RWPE1 (cell line): ENCODE data around the gene ZBTB38.

Experiments used
- CTCF ChIA-PET: fragments of 350-600 bp; sonication (Branson Sonifier 250); formaldehyde crosslinking; extraction: SDS; loops from one replicate; lab custom pipeline; 2021; lab: Yijun Ruan, JAX
- POLR2A ChIA-PET: fragments of 400-600 bp; formaldehyde crosslinking; extraction: SDS; loops from one replicate; lab custom pipeline; 2020; ENCODE audit warnings: antibody characterized with exemption; ENCODE audit not compliant: low non-redundant PET; lab: Yijun Ruan, JAX
- DNase-seq: peaks from one replicate; pipeline ENCODE4 v3.0.0; 2012; ENCODE audit warnings: low spot score
- H3K27ac ChIP-seq: fragments of 450-650 bp; 2 replicates; pipeline ENCODE4 v1.5.1; 2017
- CTCF ChIP-seq: fragments of 450-650 bp; conservative IDR thresholded peaks from 2 replicates; pipeline ENCODE4 v1.5.1; 2017; ENCODE audit warnings: low read depth, mild to moderate bottlenecking

The ZBTB38 gene

GRCh38 chr3:141337991-141338390 lies 30.3 kb upstream of the ZBTB38 start:
- POLR2A ChIA-PET: no interaction called here
- H3K27ac ChIP-seq: no peak overlapping the region
- TF ChIP-seq CTCF: no peak
- no peak for DNase-seq
- CTCF ChIA-PET: interaction anchor here (0.7 kb wide), 1 partner anchor 200 kb away, joined by 3 read pairs; no protein-coding TSS in a partner anchor

- POLR2A ChIA-PET: no interaction called here
- no peak for DNase-seq
- TF ChIP-seq CTCF: no peak
- H3K27ac ChIP-seq: no peak overlapping the region
- CTCF ChIA-PET: no interaction called here
Measured at GRCh38 chr3:141338881-141339280, 29.4 kb upstream of the ZBTB38 start.

DNA sequence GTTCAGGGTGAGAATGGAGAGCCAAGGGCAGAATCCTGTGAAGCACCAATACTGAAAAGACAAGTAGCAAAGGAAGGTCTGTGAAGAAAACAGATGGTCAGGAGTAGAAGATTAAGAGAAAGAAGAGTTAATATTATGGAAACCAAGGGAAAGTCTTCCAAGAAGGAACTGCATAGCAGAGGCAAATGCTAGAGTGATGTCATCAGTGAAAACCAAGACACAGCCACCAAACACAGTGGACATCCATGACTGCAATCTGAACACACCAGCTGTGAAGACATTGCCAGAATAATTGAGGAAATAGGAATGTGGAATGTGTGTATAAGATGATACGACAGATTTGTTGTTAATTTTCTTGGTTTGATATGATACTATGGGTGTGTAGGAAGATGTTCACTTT lies 26.8 kb upstream of the ZBTB38 start:
- ChIA-PET POLR2A (no interaction called here), CTCF (no interaction called here)
- no peak overlapping the region for H3K27ac ChIP-seq
- no peak for DNase-seq
- no peak for TF ChIP-seq CTCF

GRCh38 chr3:141342386-141342785 lies 25.9 kb upstream of the ZBTB38 start:
- ChIA-PET CTCF (no interaction called here), POLR2A (no interaction called here)
- H3K27ac ChIP-seq: no peak overlapping the region
- no peak for TF ChIP-seq CTCF
- no peak for DNase-seq

DNA sequence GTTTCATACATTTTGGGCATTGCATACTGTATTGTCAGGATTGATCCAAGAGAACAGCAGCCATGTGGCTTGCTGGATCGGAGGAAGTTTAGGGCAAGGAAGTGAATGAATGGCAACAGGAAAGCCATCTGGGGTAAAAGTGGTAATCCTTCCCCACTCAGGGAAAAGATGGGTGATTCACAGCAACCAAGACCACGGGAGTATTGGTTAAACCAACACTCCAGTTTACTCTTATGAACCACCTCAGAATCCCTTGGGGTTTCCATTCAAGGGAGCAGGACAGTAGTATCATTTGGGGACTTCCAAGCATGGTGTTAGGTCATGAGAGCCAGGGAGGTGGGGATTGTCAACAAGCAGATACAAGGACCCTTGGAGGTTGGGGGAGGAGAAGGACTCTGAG lies 25.2 kb upstream of the ZBTB38 start:
- POLR2A ChIA-PET: no interaction called here
- CTCF ChIA-PET: no interaction called here
- no peak for DNase-seq
- H3K27ac ChIP-seq: no peak overlapping the region
- no peak for TF ChIP-seq CTCF

DNA sequence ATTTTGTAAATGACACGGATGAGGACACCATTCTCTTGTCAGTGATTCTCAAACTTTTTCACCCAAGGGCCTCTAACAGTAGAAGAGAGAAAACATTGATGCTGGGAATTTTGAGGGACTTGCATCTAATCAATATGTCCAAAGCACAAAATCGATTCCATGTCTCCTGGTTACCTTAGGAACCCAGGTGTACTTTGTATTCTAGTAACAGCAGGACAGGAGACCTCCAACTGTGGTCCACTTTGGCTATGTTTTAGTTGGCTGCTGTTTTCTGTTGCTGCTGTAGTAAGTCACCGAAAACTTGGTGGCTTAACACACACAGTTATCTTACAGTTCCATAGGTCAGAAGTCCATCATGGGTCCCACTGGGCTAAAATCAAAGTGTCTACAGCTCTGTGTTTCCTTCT lies 24.4 kb upstream of the ZBTB38 start:
- CTCF ChIA-PET: interaction anchor here (0.6 to 1.6 kb wide), 3 partner anchors 17 to 872 kb away, joined by 3 to 6 read pairs (median 3); no protein-coding TSS in a partner anchor

More for the DNA sequence above, 24.4 kb upstream of the ZBTB38 start:
- POLR2A ChIA-PET: no interaction called here
- no peak for DNase-seq
- H3K27ac ChIP-seq: no peak overlapping the region
- TF ChIP-seq CTCF: no peak
